Measurements from ENCODE around the gene NELFA.
A peak's percentile ranks its signal among the peaks of the same experiment; 100 is the strongest.

The NELFA gene

GRCh38 chr4:2047031-2047660 lies 38.4 kb upstream of the NELFA start:
- Histone ChIP-seq H3K9me3 (ENCODE audit: control insufficient read depth, low read length) (peaks cover 6% of the 10 kb centered on the region), H3K27me3 (ENCODE audit: control insufficient read depth in 1 of 2, insufficient read depth in 1 of 2, low read length in 2 of 2) (peaks cover 16 to 45% of the 10 kb centered on the region in 2 experiments), H3K14ac (ENCODE audit: low read length in 2 of 2) (no peak overlapping the region), H3K4ac (ENCODE audit: low read depth in 1 of 2, low read length in 2 of 2) (no peak overlapping the region), H3K9ac (ENCODE audit: low read length) (no peak overlapping the region), H2AK5ac (ENCODE audit: low read length, severe bottlenecking) (no peak overlapping the region), H3K23ac (ENCODE audit: low read length in 2 of 2) (no peak overlapping the region), H3K4me2 (ENCODE audit: low read length, poor library complexity, severe bottlenecking) (no peak overlapping the region), H3K79me1 (replicated peaks; ENCODE audit: low read length, poor library complexity, severe bottlenecking) (peaks cover 8% of the 10 kb centered on the region), H2BK120ac (ENCODE audit: low read depth, low read length) (no peak overlapping the region), H2AFZ (ENCODE audit: low read depth, low read length) (no peak overlapping the region), H2BK15ac (ENCODE audit: low read depth, poor library complexity, severe bottlenecking) (no peak overlapping the region), H4K91ac (ENCODE audit: low read length) (no peak overlapping the region), H2BK12ac (ENCODE audit: low read length in 2 of 2) (no peak overlapping the region), H3K27ac (ENCODE audit: low read length, poor library complexity, severe bottlenecking) (no peak overlapping the region), H3K4me1 (ENCODE audit: control insufficient read depth, insufficient read depth, low read depth, low read length) (peaks cover 22% of the 10 kb centered on the region), H4K8ac (ENCODE audit: low read length) (no peak overlapping the region), H3K36me3 (ENCODE audit: control insufficient read depth in 1 of 2, insufficient read depth in 2 of 2, low read depth in 1 of 2, low read length in 2 of 2) (peaks cover 0 to 14% of the 10 kb centered on the region in 2 experiments), H3K4me3 (ENCODE audit: insufficient read depth in 1 of 2, low read depth in 1 of 2, low read length in 2 of 2) (no peak overlapping the region), H2BK5ac (ENCODE audit: low read depth, low read length, poor library complexity, severe bottlenecking) (no peak overlapping the region), H3K18ac (ENCODE audit: low read depth in 1 of 2, low read length in 2 of 2) (no peak overlapping the region)
- 66% methylated on average over 56 of the region's 57 CpGs for WGBS
- no peak for DNase-seq

GRCh38 chr4:2046031-2046961 lies 37.5 kb upstream of the NELFA start:
- Histone ChIP-seq H4K91ac (ENCODE audit: low read length) (no peak overlapping the region), H3K9me3 (ENCODE audit: control insufficient read depth, low read length) (peaks cover 6% of the 10 kb centered on the region), H4K8ac (ENCODE audit: low read length) (no peak overlapping the region), H3K4me3 (ENCODE audit: insufficient read depth in 1 of 2, low read depth in 1 of 2, low read length in 2 of 2) (no peak overlapping the region), H2BK5ac (ENCODE audit: low read depth, low read length, poor library complexity, severe bottlenecking) (no peak overlapping the region), H3K14ac (ENCODE audit: low read length in 2 of 2) (no peak overlapping the region), H3K27ac (ENCODE audit: low read length, poor library complexity, severe bottlenecking) (no peak overlapping the region), H2BK120ac (ENCODE audit: low read depth, low read length) (no peak overlapping the region), H3K9ac (ENCODE audit: low read length) (no peak overlapping the region), H3K27me3 (ENCODE audit: control insufficient read depth in 1 of 2, insufficient read depth in 1 of 2, low read length in 2 of 2) (peaks cover 16 to 43% of the 10 kb centered on the region in 2 experiments), H3K36me3 (ENCODE audit: control insufficient read depth in 1 of 2, insufficient read depth in 2 of 2, low read depth in 1 of 2, low read length in 2 of 2) (peaks cover 0 to 14% of the 10 kb centered on the region in 2 experiments), H3K4me1 (ENCODE audit: control insufficient read depth, insufficient read depth, low read depth, low read length) (peaks cover 28% of the 10 kb centered on the region), H2AFZ (ENCODE audit: low read depth, low read length) (no peak overlapping the region), H2BK12ac (ENCODE audit: low read length in 2 of 2) (no peak overlapping the region), H3K79me1 (replicated peaks; ENCODE audit: low read length, poor library complexity, severe bottlenecking) (peaks cover 8% of the 10 kb centered on the region), H2AK5ac (ENCODE audit: low read length, severe bottlenecking) (no peak overlapping the region), H3K4me2 (ENCODE audit: low read length, poor library complexity, severe bottlenecking) (no peak overlapping the region), H2BK15ac (ENCODE audit: low read depth, poor library complexity, severe bottlenecking) (no peak overlapping the region), H3K4ac (ENCODE audit: low read depth in 1 of 2, low read length in 2 of 2) (no peak overlapping the region), H3K23ac (ENCODE audit: low read length in 2 of 2) (no peak overlapping the region), H3K18ac (ENCODE audit: low read depth in 1 of 2, low read length in 2 of 2) (no peak overlapping the region)
- no peak for DNase-seq
- WGBS = 84% methylated on average over 25 of the region's 28 CpGs

GRCh38 chr4:2045518-2045951 lies 36.8 kb upstream of the NELFA start:
- H3K4me2 ChIP-seq (ENCODE audit: low read length, poor library complexity, severe bottlenecking) = no peak overlapping the region
- no peak for DNase-seq
- no peak overlapping the region for H3K9ac ChIP-seq (ENCODE audit: low read length)
- H4K91ac ChIP-seq (ENCODE audit: low read length) = peak overlapping the region; percentile 70
- peak overlapping the region in 1 of 2 experiments; percentile 70 for H3K23ac ChIP-seq (ENCODE audit: low read length in 2 of 2)
- peaks cover 14 to 38% of the 10 kb centered on the region in 2 experiments for H3K27me3 ChIP-seq (ENCODE audit: control insufficient read depth in 1 of 2, insufficient read depth in 1 of 2, low read length in 2 of 2)
- no peak overlapping the region for H2BK5ac ChIP-seq (ENCODE audit: low read depth, low read length, poor library complexity, severe bottlenecking)
- peaks cover 8% of the 10 kb centered on the region for H3K79me1 ChIP-seq (replicated peaks; ENCODE audit: low read length, poor library complexity, severe bottlenecking)
- WGBS = 95% methylated on average over 11 of the region's 11 CpGs
- no peak overlapping the region for H2BK15ac ChIP-seq (ENCODE audit: low read depth, poor library complexity, severe bottlenecking)
- H3K4me3 ChIP-seq (ENCODE audit: insufficient read depth in 1 of 2, low read depth in 1 of 2, low read length in 2 of 2) = no peak overlapping the region
- H2BK120ac ChIP-seq (ENCODE audit: low read depth, low read length) = no peak overlapping the region
- H3K18ac ChIP-seq (ENCODE audit: low read depth in 1 of 2, low read length in 2 of 2) = no peak overlapping the region
- H3K14ac ChIP-seq (ENCODE audit: low read length in 2 of 2) = no peak overlapping the region
- H3K36me3 ChIP-seq (ENCODE audit: control insufficient read depth in 1 of 2, insufficient read depth in 2 of 2, low read depth in 1 of 2, low read length in 2 of 2) = peaks cover 0 to 14% of the 10 kb centered on the region in 2 experiments
- no peak overlapping the region for H4K8ac ChIP-seq (ENCODE audit: low read length)
- H3K27ac ChIP-seq (ENCODE audit: low read length, poor library complexity, severe bottlenecking) = no peak overlapping the region
- H2AFZ ChIP-seq (ENCODE audit: low read depth, low read length) = no peak overlapping the region
- peaks cover 6% of the 10 kb centered on the region for H3K9me3 ChIP-seq (ENCODE audit: control insufficient read depth, low read length)
- H2AK5ac ChIP-seq (ENCODE audit: low read length, severe bottlenecking) = no peak overlapping the region
- H3K4me1 ChIP-seq (ENCODE audit: control insufficient read depth, insufficient read depth, low read depth, low read length) = peaks cover 35% of the 10 kb centered on the region
- peak overlapping the region in 1 of 2 experiments; percentile 11 for H2BK12ac ChIP-seq (ENCODE audit: low read length in 2 of 2)
- H3K4ac ChIP-seq (ENCODE audit: low read depth in 1 of 2, low read length in 2 of 2) = no peak overlapping the region

Measured in mesenchymal stem cell (in vitro differentiated cells and primary cell).